ENCODE data around the gene KATNAL1. TPM values are rescaled to one million over a fixed set of nuclear protein-coding genes. Genes with fewer than 3 reads are reported as not detected.

KATNAL1 gene
- polyA plus RNA-seq, 1 of the 3 experiments (the other 2 are of a cell fraction) = 5.1 TPM

DNA sequence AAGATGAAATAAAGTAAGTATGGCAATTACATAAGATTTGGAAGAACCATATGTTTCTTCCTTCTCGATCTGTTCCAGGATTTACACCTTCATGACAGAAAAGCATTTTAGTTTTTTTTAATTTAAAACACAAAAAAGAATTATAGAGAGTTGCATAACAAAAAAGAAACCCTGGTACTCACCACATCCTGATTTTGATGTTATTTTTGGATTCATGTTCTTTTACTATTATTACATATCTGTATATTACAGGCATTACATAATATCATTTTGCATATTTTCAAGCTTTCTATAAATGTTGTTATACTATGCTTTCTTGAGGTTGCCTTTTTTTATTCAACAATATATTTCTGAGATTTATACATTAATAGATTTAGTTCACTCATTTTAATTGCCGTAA is 6.7 kb upstream of the KATNAL1 start:
- H3K9ac ChIP-seq = no peak overlapping the region
- ChIA-PET CTCF (no interaction called here), POLR2A (no interaction called here)
- peaks cover 12% of the 10 kb centered on the region for H3F3A ChIP-seq (replicated peaks; ENCODE audit: insufficient read depth)
- 97% methylated on average over 2 of the region's 2 CpGs for WGBS (ENCODE audit: low lambda C conversion rate)
- no peak overlapping the region for H3K4me3 ChIP-seq (ENCODE audit: low read depth in 2 of 2, low read length in 1 of 2)
- no peaks in the 10 kb centered on the region for H3K9me3 ChIP-seq
- no peak overlapping the region for H2AFZ ChIP-seq (ENCODE audit: low read depth)
- H3K4me1 ChIP-seq (ENCODE audit: control insufficient read depth in 1 of 2, insufficient read depth in 2 of 2, low read depth in 1 of 2, low read length in 1 of 2) = peaks cover 0 to 23% of the 10 kb centered on the region in 2 experiments
- TF ChIP-seq CHD2 (IDR thresholded peaks at IDR 0.05; ENCODE audit: low read length, partially characterized antibody) (no peak), GABPA (IDR thresholded peaks at IDR 0.05; ENCODE audit: low read depth) (no peak), PBX3 (IDR thresholded peaks at IDR 0.05) (no peak), RFX5 (IDR thresholded peaks at IDR 0.05; ENCODE audit: low read length) (no peak), TAF1 (IDR thresholded peaks at IDR 0.05; ENCODE audit: borderline replicate concordance, low read depth, low read length) (no peak), FOXJ3 (CRISPR knock-in tag; IDR thresholded peaks at IDR 0.05) (no peak), FOSL2 (IDR thresholded peaks at IDR 0.05; ENCODE audit: borderline replicate concordance, low read depth) (no peak), RCOR1 (IDR thresholded peaks at IDR 0.05; ENCODE audit: low read length) (no peak), FOXM1 (IDR thresholded peaks at IDR 0.05; ENCODE audit: low read depth) (no peak), GATA2 (CRISPR knock-in tag; IDR thresholded peaks at IDR 0.05) (no peak), MAX (IDR thresholded peaks at IDR 0.05; ENCODE audit: low read depth) (no peak), RAD21 (IDR thresholded peaks at IDR 0.05; ENCODE audit: low read length) (no peak), POLR2AphosphoS5 (IDR thresholded peaks at IDR 0.05; ENCODE audit: low read depth, low read length) (no peak)
- TF ChIP-seq, protein P1, sequence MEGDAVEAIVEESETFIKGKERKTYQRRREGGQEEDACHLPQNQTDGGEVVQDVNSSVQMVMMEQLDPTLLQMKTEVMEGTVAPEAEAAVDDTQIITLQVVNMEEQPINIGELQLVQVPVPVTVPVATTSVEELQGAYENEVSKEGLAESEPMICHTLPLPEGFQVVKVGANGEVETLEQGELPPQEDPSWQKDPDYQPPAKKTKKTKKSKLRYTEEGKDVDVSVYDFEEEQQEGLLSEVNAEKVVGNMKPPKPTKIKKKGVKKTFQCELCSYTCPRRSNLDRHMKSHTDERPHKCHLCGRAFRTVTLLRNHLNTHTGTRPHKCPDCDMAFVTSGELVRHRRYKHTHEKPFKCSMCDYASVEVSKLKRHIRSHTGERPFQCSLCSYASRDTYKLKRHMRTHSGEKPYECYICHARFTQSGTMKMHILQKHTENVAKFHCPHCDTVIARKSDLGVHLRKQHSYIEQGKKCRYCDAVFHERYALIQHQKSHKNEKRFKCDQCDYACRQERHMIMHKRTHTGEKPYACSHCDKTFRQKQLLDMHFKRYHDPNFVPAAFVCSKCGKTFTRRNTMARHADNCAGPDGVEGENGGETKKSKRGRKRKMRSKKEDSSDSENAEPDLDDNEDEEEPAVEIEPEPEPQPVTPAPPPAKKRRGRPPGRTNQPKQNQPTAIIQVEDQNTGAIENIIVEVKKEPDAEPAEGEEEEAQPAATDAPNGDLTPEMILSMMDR (IDR thresholded peaks at IDR 0.05) = no peak
- TF ChIP-seq, protein P2, sequence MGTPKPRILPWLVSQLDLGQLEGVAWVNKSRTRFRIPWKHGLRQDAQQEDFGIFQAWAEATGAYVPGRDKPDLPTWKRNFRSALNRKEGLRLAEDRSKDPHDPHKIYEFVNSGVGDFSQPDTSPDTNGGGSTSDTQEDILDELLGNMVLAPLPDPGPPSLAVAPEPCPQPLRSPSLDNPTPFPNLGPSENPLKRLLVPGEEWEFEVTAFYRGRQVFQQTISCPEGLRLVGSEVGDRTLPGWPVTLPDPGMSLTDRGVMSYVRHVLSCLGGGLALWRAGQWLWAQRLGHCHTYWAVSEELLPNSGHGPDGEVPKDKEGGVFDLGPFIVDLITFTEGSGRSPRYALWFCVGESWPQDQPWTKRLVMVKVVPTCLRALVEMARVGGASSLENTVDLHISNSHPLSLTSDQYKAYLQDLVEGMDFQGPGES (IDR thresholded peaks at IDR 0.05; ENCODE audit: low read depth, low read length) = no peak
- no peak overlapping the region for H3K27ac ChIP-seq (ENCODE audit: low read depth in 2 of 2, low read length in 1 of 2)
- no peak overlapping the region for H3K4me2 ChIP-seq
- DNase-seq = no peak
- no peaks in the 10 kb centered on the region for H3K27me3 ChIP-seq (ENCODE audit: insufficient read depth)
- H3K36me3 ChIP-seq (replicated peaks in 1 of 2; ENCODE audit: control insufficient read depth in 1 of 2, insufficient read depth in 2 of 2, low read length in 1 of 2) = no peaks in the 10 kb centered on the region
- H4K20me1 ChIP-seq (ENCODE audit: insufficient read depth) = no peaks in the 10 kb centered on the region
- no peaks in the 10 kb centered on the region for H3K79me2 ChIP-seq (ENCODE audit: insufficient read depth)
- no peaks in the 10 kb centered on the region for H3K9me2 ChIP-seq
